Measurements from ENCODE around the gene BMPR2. TPM values are rescaled to one million over a fixed set of nuclear protein-coding genes. Genes with fewer than 3 reads are reported as not detected.

BMPR2 gene
- total and polyA plus RNA-seq, 2 of the 4 experiments (the other 2 are of a cell fraction) = 17.0 to 30.1 TPM

- Histone ChIP-seq H3K9ac (ENCODE audit: low read depth, low read length) (no peak overlapping the region), H3K36me3 (ENCODE audit: control insufficient read depth, insufficient read depth, low read length) (peaks cover 2% of the 10 kb centered on the region; the same call in 1 of the 2 replicates), H3K4ac (ENCODE audit: low read depth, low read length) (no peak overlapping the region), H2BK5ac (ENCODE audit: low read depth, low read length, poor library complexity, severe bottlenecking) (no peak overlapping the region), H3K27me3 (ENCODE audit: control insufficient read depth, insufficient read depth, low read length) (no peaks in the 10 kb centered on the region), H4K8ac (ENCODE audit: low read depth in 2 of 2, low read length in 2 of 2) (no peak overlapping the region), H2AK5ac (ENCODE audit: low read depth, low read length) (no peak overlapping the region), H2AFZ (replicated peaks; ENCODE audit: low read length, poor library complexity) (no peak overlapping the region), H4K91ac (ENCODE audit: insufficient read depth, low read depth, low read length) (no peak overlapping the region), H3K9me3 (ENCODE audit: control insufficient read depth, insufficient read depth, low read length) (no peaks in the 10 kb centered on the region), H3K14ac (replicated peaks; ENCODE audit: low read depth, low read length) (no peak overlapping the region), H3K27ac (ENCODE audit: insufficient read depth, low read length) (no peak overlapping the region), H3K4me2 (ENCODE audit: low read depth, low read length) (no peak overlapping the region), H2BK120ac (ENCODE audit: low read depth, low read length) (no peak overlapping the region), H4K20me1 (ENCODE audit: insufficient read depth, low read length) (peaks cover 7% of the 10 kb centered on the region; the same call in 1 of the 2 replicates), H4K5ac (ENCODE audit: low read depth, low read length) (no peak overlapping the region), H2AK9ac (replicated peaks; ENCODE audit: low read depth, low read length, poor library complexity) (no peak overlapping the region), H3K56ac (ENCODE audit: extremely low read depth, insufficient read depth, low read length) (no peak overlapping the region), H3K4me1 (ENCODE audit: control insufficient read depth, insufficient read depth, low read length) (peaks cover 4% of the 10 kb centered on the region; the same call in 1 of the 2 replicates), H3K18ac (ENCODE audit: low read depth, low read length) (no peak overlapping the region), H3K79me1 (ENCODE audit: low read depth in 1 of 2, low read length in 2 of 2) (peaks cover 18 to 51% of the 10 kb centered on the region in 2 experiments; a peak in 3 of 4 replicates), H3K9me1 (ENCODE audit: insufficient read depth, low read length) (peaks cover 8% of the 10 kb centered on the region; the same call in 1 of the 2 replicates), H3K23ac (ENCODE audit: low read depth, low read length) (no peak overlapping the region), H2BK15ac (ENCODE audit: low read depth, low read length) (no peak overlapping the region), H2BK20ac (ENCODE audit: low read depth, low read length) (no peak overlapping the region), H3K4me3 (ENCODE audit: insufficient read depth, low read depth, low read length) (no peak overlapping the region)
- in situ Hi-C loops (cut with MboI; ENCODE audit: low sequenced_read_pairs) (no loop called here), intact Hi-C loops (cut with micrococcal nuclease) (no loop called here), dilution Hi-C loops (cut with HindIII; ENCODE audit: low sequenced_read_pairs, unreplicated experiment) (no loop called here)
- DNase-seq (no peak), ATAC-seq (ENCODE audit: low read depth) (no peak)
- CTCF ChIA-PET = interaction anchor here (0.5 to 0.8 kb wide), 2 partner anchors 9 to 212 kb away, joined by 3 to 5 read pairs; no protein-coding TSS in a partner anchor
- POLR2A ChIA-PET (ENCODE audit: unreplicated experiment) = no interaction called here
- TF ChIP-seq NFE2L2 (IDR thresholded peaks at IDR 0.05; ENCODE audit: low read depth, low read length) (no peak), MAZ (IDR thresholded peaks at IDR 0.05; ENCODE audit: borderline replicate concordance, low read depth, low read length) (no peak), CHD1 (IDR thresholded peaks at IDR 0.05; ENCODE audit: low read depth, low read length) (no peak), SMC3 (IDR thresholded peaks at IDR 0.05; ENCODE audit: low read depth, low read length) (no peak), ELK1 (IDR thresholded peaks at IDR 0.05; ENCODE audit: borderline replicate concordance, low read depth, low read length) (no peak), RAD21 (IDR thresholded peaks at IDR 0.05; ENCODE audit: low read length) (no peak), POLR2A (IDR thresholded peaks at IDR 0.05; ENCODE audit: low read depth, low read length) (no peak), MXI1 (IDR thresholded peaks at IDR 0.05; ENCODE audit: borderline replicate concordance, low read depth, low read length) (no peak)
- BruUV-seq (replicated peaks) = no TSS peak
These were observed 114.4 kb downstream of the BMPR2 start for GRCh38 chr2:202490479-202490878.
